CD4-positive, alpha-beta T cell treated with Interferon alpha-2 for 1 hour (primary cell): Measurements from ENCODE around the gene MARCHF3.
"Not testable (repeated sequence)": the region's sequence is repeated elsewhere in the genome, so short reads cannot be mapped to it uniquely, and the experiment has no call there.

Source experiments
- DNase-seq, 2 donors: peaks; one replicate each; pipeline ENCODE4 v3.0.0-alpha.2; 2020 to 2022

Gene MARCHF3

DNA sequence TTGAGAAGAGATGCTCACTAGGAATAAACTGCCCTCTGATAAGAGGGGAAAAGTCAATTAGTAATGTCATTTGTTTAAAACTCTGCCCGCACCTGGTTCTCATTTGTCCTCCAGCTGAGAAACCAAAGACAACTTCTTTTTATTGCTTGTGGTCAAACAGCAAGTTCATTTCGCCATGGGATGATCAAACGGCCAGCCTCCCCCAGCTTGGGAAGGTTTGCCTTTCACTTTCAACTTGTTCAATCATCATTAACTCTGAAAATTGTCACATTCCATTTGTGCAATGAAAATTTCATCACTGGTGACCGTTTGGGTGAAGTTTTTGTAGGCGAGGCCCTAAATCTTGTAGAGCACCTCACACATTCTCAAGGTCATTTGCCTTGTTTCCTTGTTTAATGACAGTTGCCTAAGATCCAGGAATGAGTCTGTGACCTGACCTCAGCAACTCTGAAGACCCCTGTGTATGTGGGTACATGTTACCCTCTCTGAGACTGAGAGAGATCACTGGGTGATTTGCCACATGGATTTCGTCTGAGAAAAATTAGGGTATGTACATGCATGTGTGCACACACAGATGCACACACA lies 117.7 kb downstream of the MARCHF3 start:
- no peak for DNase-seq

DNA sequence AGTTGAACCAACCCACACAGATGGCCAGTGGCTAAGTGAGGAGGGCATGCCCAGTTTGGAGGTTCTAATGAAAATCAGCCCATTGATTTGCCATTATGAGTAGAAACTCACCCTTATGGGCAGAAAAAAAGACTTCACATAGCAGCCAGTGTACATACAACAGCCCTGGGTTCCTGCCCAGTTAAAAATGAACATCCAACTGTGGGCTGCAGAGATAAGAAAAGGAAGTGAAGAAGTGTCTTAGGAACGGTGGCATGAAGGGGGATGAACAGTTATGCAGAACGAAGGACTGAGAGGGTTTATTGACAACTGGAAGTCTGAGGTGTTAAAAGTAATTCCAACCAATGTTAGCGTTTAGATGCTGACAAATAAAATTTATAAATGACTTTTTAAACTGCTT lies 118.4 kb downstream of the MARCHF3 start:
- DNase-seq, result no peak

DNA sequence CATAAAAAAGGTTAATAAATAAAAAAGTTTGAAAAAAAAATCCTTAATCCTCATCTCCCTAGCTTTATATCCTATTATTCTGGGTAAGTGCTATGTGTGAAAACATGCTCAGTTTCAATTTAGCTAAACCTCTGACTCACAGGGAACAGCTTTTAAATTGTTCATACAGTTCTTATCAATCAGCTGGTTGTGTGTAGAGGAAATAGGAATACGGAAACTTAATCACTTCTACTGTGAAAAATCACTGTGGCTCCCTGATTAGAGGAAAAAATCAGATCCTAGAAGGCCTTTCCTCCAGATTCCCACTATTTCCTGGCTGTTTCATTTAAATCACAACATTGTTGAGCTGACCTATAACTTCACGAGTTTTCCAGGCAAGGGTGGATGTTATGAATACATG lies 120.5 kb downstream of the MARCHF3 start:
- no peak for DNase-seq

DNA sequence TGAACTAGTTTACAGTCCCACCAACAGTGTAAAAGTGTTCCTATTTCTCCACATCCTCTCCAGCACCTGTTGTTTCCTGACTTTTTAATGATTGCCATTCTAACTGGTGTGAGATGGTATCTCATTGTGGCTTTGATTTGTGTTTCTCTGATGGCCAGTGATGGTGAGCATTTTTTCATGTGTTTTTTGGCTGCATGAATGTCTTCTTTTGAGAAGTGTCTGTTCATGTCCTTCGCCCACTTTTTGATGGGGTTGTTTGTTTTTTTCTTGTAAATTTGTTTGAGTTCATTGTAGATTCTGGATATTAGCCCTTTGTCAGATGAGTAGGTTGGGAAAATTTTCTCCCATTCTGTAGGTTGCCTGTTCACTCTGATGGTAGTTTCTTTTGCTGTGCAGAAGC lies 126.0 kb downstream of the MARCHF3 start:
- DNase-seq, result not testable (repeated sequence)

DNA sequence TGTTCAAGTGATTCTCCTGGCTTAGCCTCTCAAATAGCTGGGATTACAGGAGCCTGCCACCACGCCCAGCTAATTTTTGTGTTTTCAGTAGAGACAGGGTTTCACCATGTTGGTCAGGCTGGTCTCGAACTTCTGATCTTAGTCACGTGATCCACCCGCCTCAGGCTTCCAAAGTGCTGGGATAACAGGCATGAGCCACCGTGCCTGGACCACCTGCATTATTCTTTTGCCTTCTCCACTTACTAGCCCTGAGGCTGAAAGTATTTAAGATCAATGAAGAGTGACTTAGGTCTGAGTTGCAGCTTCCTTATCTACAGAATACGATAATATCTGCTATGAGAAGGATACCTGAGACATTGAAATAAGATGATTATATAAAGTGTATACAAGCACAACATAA lies 129.6 kb downstream of the MARCHF3 start:
- no peak for DNase-seq

DNA sequence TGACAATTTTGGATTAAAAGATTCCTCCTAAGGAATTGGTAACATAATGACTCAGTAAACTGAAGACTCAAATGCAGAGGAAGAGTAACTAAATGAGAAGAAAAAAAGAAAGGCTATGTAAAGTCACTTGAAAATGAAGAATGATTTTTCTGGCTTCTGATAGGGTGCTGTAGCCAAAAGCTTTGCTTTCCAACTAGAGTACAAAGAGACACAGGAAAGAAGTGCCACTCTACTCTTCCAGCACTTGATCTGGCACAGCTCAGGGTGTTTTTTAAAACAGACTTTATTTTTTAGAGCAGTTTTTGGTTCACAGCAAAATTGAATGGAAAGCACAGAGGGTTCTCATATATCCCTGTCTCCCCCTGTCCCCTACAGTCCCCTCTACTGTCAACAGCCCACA lies 130.9 kb downstream of the MARCHF3 start:
- no peak for DNase-seq

DNA sequence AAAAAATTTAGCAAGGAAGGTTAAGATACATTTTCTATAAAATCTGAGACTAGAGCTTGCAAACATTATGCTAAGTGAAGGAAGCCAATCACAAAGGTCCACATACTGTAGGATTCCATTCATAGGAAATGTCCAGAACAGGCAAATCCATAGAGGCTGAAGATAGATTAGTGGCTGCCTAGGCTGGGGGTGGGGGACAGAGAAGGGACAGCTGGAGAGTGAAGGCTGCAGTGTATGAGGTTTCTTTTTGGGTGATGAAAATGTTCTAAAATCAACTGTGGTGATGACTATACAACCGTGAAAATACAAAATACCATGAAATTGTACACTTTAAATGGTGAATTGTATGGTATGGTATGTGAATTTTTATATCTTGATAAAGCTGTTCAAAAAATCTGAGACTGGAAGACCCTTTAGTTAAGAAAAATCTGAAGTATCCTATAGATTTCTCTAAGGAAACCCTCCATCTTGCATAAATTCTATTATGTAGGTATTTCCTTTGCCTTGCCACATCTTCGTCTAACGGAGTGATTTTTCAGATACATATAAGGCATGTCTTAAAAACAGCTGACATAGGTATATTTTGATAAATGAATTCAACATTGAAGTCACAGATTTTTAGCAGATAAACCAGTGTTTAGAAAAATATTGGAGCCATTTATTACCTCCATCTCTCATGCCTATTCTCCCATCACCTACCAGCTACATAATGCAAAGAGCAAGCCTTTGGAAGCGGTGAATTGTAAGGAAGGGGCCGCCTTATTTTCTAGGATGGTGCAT lies 132.3 kb downstream of the MARCHF3 start:
- no peak for DNase-seq

DNA sequence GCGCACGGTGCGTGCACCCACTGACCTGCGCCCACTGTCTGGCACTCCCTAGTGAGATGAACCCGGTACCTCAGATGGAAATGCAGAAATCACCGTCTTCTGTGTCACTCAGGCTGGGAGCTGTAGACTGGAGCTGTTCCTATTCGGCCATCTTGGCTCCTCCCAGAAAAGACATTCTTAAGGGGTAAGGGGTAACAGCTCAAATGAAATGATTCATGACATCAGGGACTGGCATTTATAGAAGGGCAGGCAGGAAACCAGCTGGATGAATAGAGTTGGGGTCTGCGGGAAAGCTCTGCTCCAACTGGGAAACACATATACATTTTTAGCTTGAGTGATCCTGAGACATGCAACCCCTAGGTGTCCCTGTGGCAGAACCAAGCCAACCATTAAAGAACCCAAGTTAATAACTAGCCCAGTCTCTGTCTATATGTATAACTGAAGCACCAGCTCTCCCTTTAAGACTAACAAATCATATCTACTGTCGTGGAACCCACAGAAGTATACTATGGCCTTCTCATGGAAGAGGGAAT lies 134.1 kb downstream of the MARCHF3 start:
- no peak for DNase-seq

DNA sequence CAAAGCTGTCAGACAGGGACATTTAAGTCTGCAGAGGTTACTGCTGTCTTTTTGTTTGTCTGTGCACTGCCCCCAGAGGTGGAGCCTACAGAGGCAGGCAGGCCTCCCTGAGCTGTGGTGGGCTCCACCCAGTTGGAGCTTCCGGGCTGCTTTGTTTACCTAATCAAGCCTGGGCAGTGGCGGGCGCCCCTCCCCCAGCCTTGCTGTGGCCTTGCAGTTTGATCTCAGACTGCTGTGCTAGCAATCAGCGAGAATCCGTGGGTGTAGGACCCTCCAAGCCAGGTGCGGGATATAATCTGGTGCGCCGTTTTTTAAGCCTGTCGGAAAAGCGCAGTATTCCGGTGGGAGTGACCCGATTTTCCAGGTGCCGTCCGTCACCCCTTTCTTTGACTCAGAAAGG lies 134.6 kb downstream of the MARCHF3 start:
- DNase-seq, result not testable (repeated sequence)

DNA sequence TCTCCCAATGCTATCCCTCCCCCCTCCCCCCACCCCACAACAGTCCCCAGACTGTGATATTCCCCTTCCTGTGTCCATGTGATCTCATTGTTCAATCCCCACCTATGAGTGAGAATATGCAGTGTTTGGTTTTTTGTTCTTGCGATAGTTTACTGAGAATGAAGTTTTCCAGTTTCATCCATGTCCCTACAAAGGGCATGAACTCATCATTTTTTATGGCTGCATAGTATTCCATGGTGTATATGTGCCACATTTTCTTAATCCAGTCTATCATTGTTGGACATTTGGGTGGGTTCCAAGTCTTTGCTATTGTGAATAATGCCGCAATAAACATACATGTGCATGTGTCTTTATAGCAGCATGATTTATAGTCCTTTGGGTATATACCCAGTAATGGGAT lies 139.9 kb downstream of the MARCHF3 start:
- DNase-seq, result not testable (repeated sequence)

DNA sequence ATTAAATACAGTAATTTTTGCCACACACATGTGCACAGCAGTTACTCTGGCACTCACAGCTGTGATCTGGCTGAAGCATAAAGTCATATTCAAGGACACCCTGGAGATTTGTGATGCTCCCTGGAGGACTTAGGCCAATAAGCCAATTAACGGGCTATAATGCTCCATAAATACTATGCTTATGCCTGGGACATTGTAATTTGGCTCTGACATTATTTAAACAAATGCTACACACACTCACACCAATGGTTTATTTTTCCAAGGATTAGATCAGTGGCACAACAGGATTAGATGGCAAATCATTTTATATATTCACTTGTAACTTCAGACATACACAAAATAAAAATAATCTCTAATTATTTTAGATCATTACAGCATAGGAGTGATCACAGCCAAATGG lies 142.2 kb downstream of the MARCHF3 start:
- no peak for DNase-seq

DNA sequence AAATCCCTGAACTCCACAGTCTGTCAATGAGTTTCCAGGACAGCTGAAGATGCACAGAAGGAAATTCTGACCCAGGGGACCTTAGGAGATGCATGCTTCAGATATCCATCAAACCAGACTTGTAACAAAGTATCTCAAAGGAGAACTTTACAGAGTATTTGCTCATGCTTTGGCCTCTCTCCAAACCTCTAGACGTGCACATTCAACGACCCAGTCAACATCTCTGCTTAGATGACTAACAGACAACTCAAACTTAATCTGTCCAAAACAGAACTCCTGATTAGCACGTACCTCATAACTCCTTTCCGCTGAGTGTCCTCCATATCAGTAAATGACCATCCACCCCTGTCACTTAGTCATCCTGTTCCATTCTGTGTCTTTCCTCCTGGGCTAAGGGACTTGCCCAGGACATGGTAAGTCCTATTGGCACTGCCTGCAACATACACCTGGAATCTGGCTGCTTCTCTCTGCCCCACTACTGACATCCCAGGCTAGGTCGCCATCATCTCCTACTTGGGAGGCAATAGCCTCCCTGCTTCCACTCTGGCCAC lies 146.0 kb downstream of the MARCHF3 start:
- no peak for DNase-seq

DNA sequence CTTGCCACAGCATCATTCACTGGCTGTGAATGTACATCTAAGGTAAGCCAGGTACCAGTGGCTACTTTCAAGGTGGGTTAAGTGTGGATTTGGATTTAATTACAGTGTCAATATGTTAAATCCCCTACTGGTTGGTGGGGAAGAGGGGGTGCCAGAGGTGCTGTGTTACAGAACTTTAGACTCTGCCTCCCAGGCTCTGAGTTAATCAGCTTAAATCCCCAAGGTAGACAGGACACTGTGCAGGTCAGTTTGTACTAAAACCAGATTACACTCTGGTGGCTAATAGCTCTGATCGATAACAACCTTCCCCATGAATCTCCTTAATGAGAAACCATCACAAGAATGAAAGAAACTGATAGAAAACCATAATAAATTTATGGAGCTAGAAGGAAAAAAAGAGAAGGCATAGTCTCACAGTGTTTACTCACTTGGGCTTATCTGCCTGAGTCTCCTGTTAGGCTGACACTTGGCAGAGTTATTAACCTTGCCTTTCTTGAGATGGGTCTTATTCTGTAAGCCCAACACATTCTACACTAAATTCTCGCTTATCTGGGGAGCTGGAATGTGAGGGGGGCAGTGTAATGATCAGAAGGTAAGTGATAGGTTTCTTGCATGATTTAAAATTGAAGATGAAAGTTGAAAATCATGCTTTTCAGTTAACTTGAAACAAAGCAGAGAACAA lies 146.7 kb downstream of the MARCHF3 start:
- no peak for DNase-seq

DNA sequence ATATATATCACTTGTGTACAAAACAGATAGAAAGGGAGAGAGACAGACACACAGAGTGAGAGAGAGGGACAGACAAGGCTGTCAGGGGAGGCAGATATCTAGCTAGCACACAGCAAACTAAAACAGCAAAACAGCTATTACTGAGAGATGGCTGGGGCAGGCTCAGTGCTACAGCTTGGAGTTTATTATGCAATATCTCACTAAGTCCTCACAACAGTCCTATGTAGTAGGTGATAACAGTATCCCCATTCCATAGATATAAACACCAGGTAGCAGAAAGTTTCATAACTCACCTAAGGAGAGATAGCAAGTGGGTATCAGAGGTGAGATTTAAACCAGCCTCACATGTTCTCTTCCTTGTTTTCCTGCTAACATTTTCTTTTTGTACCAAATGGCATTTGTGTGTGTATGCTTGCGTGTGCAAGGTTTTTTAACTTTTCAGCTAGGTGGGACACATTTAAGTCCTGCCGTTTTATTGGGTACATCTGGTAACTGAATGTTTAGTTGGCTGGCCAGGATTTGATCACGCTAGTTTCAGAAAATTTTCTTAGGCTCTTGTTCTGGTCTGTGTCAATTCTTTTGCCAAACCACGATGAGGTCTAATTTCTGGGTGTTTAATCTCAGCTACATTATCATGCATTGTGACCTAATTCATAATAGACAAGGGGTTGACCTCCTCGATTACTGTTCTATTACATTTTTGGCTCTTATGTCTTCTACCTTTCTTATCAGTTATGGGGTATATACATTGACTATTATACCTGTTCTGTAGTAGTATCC lies 148.3 kb downstream of the MARCHF3 start:
- no peak for DNase-seq

DNA sequence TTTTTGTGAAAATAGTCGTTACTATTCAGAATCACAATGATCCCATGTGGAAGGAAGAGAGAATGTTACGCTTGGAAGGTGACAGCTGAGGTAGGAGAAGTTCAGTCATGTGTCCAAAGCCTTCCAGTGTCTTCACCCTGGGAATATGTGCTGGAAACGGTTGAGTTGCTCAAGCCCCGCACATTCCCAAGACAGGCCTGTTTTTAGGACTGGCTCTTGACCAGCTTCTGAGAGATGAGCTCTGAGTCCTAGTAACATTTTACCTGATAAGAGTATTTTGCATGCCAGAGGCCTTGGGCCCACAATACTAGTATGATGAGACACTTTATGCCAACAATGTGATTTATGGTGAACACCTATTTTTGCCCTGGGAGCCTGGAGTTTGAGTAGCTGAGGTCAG lies 151.7 kb downstream of the MARCHF3 start:
- DNase-seq, result no peak

DNA sequence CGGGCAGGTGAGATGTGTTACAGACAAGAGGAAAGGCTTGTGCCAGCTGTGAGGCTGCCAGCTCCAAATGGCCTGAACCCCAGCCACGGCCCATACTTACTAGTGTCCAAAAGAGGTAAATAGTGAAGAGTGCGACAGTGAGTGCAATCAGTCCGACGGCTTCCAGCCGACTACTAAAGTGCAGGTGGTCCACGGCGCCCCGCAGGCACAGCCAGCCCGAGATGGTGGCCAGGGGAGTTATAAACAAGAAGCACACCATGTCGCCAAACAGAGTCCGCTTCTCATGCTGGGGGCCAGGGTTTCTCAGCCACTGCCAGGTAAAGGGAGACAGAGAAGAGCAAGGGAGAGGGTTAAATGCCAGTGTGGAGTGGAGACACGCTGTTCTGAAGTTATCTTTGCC lies 152.3 kb downstream of the MARCHF3 start:
- DNase-seq, result no peak

DNA sequence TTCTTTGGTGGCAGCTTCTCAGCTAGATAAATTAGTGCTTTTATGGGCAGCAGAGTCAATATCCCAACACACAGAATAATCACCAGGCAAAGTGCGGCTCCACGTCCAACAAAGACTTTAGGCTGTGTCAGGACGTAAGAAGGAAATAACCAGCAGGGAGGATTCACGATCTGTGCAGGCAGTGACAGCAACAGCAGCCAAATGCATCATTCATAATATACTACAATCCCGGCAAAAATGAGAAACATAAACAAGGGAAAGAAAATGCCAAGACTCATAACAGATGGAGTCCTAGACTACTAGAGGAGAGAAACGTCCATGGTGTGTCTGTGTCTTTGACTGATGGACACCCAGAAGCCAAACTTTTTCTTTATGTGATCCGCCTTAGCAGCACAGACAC lies 152.8 kb downstream of the MARCHF3 start:
- no peak for DNase-seq

DNA sequence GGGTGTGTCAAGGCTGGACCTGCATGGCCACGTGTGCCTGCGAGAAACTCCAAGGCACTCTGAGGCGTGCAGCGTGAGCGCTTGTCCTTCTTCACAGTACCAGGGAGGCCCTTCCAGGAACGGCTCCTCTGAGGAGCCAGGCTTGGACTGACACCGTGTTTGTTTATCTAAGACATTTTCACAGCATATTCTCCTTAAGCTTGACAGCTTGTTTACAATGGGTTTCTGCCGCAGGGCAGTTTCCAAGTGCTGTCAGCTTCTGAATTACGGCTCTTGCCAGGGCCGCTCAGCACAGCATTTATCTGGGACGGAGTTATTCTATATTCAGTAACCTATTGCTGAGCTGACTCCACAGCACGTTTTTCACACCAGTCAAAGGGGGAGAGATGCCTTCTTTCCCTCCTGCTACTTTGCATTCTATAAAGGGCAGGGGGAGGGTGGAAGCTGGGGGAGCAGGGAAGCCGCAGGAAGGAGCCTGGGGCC lies 155.0 kb downstream of the MARCHF3 start:
- DNase-seq, result no peak

DNA sequence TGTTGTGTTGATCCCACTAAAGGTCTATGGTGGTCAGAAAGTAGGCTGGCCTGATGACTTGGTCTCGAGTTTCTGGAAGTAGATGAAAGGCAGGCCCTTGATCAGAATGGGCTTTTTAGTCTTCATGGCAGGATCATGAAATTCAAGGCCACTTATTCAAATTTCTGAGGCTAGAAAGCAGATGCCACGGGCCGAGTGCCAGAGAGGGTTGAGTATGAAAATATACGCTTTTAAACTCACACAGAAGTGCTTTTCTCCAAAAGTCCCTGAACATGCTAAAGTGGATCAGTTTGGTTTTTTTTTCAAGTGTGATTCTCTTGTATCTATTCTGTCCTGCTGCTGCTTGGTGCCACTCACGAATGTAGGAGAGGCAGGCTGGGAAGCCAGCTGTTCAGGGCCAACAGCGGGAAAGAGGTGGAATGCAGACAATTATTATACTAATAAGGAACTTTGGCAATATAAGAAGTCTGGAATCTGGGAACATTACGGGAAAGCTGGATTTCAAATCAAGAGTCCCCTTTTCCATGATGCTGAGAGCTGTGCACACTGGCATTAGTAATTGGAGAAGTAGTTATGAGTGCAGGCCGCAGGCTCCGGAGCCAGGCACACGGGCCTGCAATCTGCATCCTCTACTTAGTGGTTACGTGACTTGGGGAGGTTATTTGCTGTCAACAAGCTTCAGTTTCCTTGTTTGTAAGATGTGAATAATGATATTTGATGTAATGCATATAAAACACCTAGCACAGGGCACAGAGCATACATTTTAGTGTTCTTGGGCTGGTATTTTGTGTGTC lies 157.6 kb downstream of the MARCHF3 start:
- DNase-seq, result no peak

DNA sequence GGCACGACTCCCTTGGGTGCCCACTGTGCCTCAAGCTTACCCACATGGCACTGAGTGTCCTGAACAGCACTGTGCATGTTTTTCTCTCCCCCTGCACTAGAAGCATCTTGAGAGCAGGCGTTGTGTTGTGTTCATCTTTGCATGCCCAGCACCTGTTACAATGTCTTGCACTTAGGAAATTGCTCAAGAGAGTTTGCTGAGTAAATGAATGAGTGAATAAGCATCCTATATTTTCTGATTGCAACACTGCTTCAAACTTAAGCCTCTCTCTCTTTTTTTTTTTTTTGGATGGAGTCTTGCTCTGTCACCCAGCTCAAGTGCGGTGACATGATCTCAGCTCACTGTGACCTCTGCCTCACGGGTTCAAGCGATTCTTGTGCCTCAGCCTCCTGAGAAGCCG lies 158.9 kb downstream of the MARCHF3 start:
- DNase-seq, result no peak

DNA sequence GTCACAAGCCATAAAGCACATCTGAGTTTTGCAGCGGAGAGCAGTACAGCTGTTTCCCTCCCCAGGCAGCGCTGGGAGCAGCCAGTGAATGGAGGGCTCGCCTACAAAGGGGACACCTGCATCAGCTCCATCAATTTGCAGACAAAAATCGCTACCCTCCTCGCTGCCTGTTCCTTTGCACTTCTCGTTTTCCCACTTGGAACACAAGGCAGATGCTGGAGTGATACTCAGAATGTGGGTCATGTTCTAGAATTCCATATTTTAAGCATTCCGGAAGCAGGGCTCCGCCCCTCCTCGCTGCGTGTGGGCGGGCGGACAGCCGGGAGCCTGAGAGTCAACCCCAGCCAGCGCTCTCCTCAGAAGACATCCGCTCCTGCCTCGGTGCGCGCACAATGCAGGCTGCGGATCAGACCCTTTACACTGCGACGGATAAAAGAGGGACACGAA lies 161.3 kb downstream of the MARCHF3 start:
- no peak for DNase-seq
